MCF 10A (cell line): ENCODE results near the gene C22orf23. TPM values are rescaled to one million over a fixed set of nuclear protein-coding genes. Genes with fewer than 3 reads are reported as not detected.

Experiments used
- BruUV-seq: library from RNA; stranded (reverse); fragments of 400-500 nt; replicated peaks from 2 replicates; lab custom pipeline; 2021; lab: Mats Ljungman, UMichigan
- CTCF ChIA-PET: fragments of 300-600 bp; sonication (Branson Sonifier 250); formaldehyde crosslinking; extraction: SDS; loops from one replicate; lab custom pipeline; 2021; ENCODE audit warnings: antibody characterized with exemption, inconsistent platforms; lab: Yijun Ruan, JAX
- POLR2A ChIA-PET: fragments of 300-600, 350-650 bp; sonication (Branson Sonifier 250); formaldehyde crosslinking; extraction: SDS; loops from one replicate; lab custom pipeline; 2020; ENCODE audit warnings: antibody characterized with exemption, inconsistent platforms; lab: Yijun Ruan, JAX
- DNase-seq: peaks from one replicate; pipeline ENCODE4 v3.0.0-alpha.2; 2018; ENCODE audit not compliant: unreplicated experiment
- H3K27ac Mint-ChIP-seq: one replicate; pipeline ENCODE4 v1.8.0; 2022; ENCODE audit warnings: mild to moderate bottlenecking, low read depth, mixed read lengths; ENCODE audit not compliant: unreplicated experiment
- H3K27me3 Mint-ChIP-seq: one replicate; pipeline ENCODE4 v1.8.0; 2022; ENCODE audit warnings: mixed read lengths; ENCODE audit not compliant: insufficient read depth, unreplicated experiment
- H3K36me3 Mint-ChIP-seq: one replicate; pipeline ENCODE4 v1.8.0; 2022; ENCODE audit warnings: mild to moderate bottlenecking, moderate library complexity, mixed read lengths; ENCODE audit not compliant: insufficient read depth, unreplicated experiment
- H3K4me1 Mint-ChIP-seq: one replicate; pipeline ENCODE4 v1.8.0; 2022; ENCODE audit warnings: mixed read lengths; ENCODE audit not compliant: insufficient read depth, unreplicated experiment
- H3K4me3 Mint-ChIP-seq: one replicate; pipeline ENCODE4 v1.8.0; 2022; ENCODE audit warnings: mild to moderate bottlenecking, moderate library complexity, mixed read lengths; ENCODE audit not compliant: unreplicated experiment
- H3K9me3 Mint-ChIP-seq: one replicate; pipeline ENCODE4 v1.8.0; 2022; ENCODE audit warnings: mixed read lengths; ENCODE audit not compliant: unreplicated experiment
- CTCF ChIP-seq: fragments of 200-600 bp; IDR thresholded peaks from one replicate; pipeline ENCODE4 v1.8.0; 2022; ENCODE audit warnings: antibody characterized with exemption, mild to moderate bottlenecking; ENCODE audit not compliant: unreplicated experiment
- intact Hi-C: fragments of 100-400 bp; cut with micrococcal nuclease; formaldehyde crosslinking; loops from 2 replicates; pipeline ENCODE4 v1.14.1; 2022
- total RNA-seq: library from RNA; stranded (reverse); gene quantifications from 2 replicates; pipeline ENCODE4 v1.2.3, GENCODE V29; 2022

Gene C22orf23
- total RNA-seq, 1 experiment from 2014 or later, result not detected

GRCh38 chr22:37970864-37971263 is 17.5 kb upstream of the C22orf23 start:
- Mint-ChIP-seq H3K27ac (no peak overlapping the region), H3K27me3 (no peaks in the 10 kb centered on the region), H3K36me3 (peaks cover 29% of the 10 kb centered on the region), H3K4me3 (no peak overlapping the region), H3K4me1 (peaks cover 4% of the 10 kb centered on the region), H3K9me3 (no peaks in the 10 kb centered on the region)
- intact Hi-C loops, result no loop called here
- ChIA-PET CTCF (interaction anchor here (0.6 kb wide), 1 partner anchor 165 kb away, joined by 3 read pairs; no protein-coding TSS in a partner anchor), POLR2A (no interaction called here)
- no TSS peak for BruUV-seq
- no peak for DNase-seq
- TF ChIP-seq CTCF, result no peak

GRCh38 chr22:37968452-37969251 is 15.3 kb upstream of the C22orf23 start:
- intact Hi-C loops, result no loop called here
- Mint-ChIP-seq H3K4me1 (peaks cover 6% of the 10 kb centered on the region), H3K27me3 (no peaks in the 10 kb centered on the region), H3K4me3 (no peak overlapping the region), H3K36me3 (peaks cover 40% of the 10 kb centered on the region), H3K27ac (no peak overlapping the region), H3K9me3 (no peaks in the 10 kb centered on the region)
- CTCF ChIA-PET, result interaction anchor here (0.6 to 2.0 kb wide), 4 partner anchors 14 to 151 kb away, joined by 3 to 5 read pairs (median 4); no protein-coding TSS in a partner anchor
- no TSS peak for BruUV-seq
- no peak for DNase-seq
- POLR2A ChIA-PET, result no interaction called here
- no peak for TF ChIP-seq CTCF

- Mint-ChIP-seq H3K4me1 (peaks cover 6% of the 10 kb centered on the region), H3K27ac (no peak overlapping the region), H3K9me3 (no peaks in the 10 kb centered on the region), H3K4me3 (no peak overlapping the region), H3K27me3 (no peaks in the 10 kb centered on the region), H3K36me3 (peaks cover 46% of the 10 kb centered on the region)
- no peak for TF ChIP-seq CTCF
- intact Hi-C loops, result no loop called here
- DNase-seq, result no peak
- ChIA-PET POLR2A (no interaction called here), CTCF (interaction anchor here (0.5 to 2.0 kb wide), 5 partner anchors 13 to 151 kb away, joined by 3 to 5 read pairs (median 4); no protein-coding TSS in a partner anchor)
- no TSS peak for BruUV-seq
Measured at GRCh38 chr22:37967637-37968451, 14.4 kb upstream of the C22orf23 start.

- peaks cover 6% of the 10 kb centered on the region for H3K4me1 Mint-ChIP-seq
- H3K4me3 Mint-ChIP-seq, result no peak overlapping the region
- H3K27ac Mint-ChIP-seq, result no peak overlapping the region
- no TSS peak for BruUV-seq
- POLR2A ChIA-PET, result no interaction called here
- no peaks in the 10 kb centered on the region for H3K9me3 Mint-ChIP-seq
- no peak for DNase-seq
- H3K27me3 Mint-ChIP-seq, result no peaks in the 10 kb centered on the region
- TF ChIP-seq CTCF, result no peak
- intact Hi-C loops, result no loop called here
- CTCF ChIA-PET, result interaction anchor here (0.5 to 2.0 kb wide), 5 partner anchors 13 to 150 kb away, joined by 3 to 5 read pairs (median 4); no protein-coding TSS in a partner anchor
- H3K36me3 Mint-ChIP-seq, result peaks cover 53% of the 10 kb centered on the region
Measured at GRCh38 chr22:37967147-37967546, 13.7 kb upstream of the C22orf23 start.
